Neural cell (in vitro differentiated cells): ENCODE data around the gene COPS9. TPM values are rescaled to one million over a fixed set of nuclear protein-coding genes. Genes with fewer than 3 reads are reported as not detected.

Experiments used
- H2AFZ ChIP-seq: fragments of 200-600, 300-800 bp; sonication (generic), shearing (Covaris generic); 2 replicates; pipeline ENCODE4 v1.6.0; 2014; ENCODE audit warnings: low read depth, mild to moderate bottlenecking, antibody characterized with exemption, low read length, moderate library complexity
- H3F3A ChIP-seq: fragments of 200-600 bp; shearing (Covaris generic); 2 replicates; pipeline ENCODE4 v1.6.1; 2016; ENCODE audit warnings: mild to moderate bottlenecking, moderate library complexity, mixed read lengths, antibody characterized with exemption, low read length; ENCODE audit not compliant: insufficient read depth, poor library complexity, severe bottlenecking
- H3K27ac ChIP-seq: fragments of 200-600, 300-800 bp; sonication (generic), shearing (Covaris generic); 2 replicates; pipeline ENCODE4 v1.5.1; 2014; ENCODE audit warnings: mild to moderate bottlenecking, low read length, moderate library complexity
- H3K27me3 ChIP-seq: fragments of 300-800, 200-600 bp; sonication (generic), shearing (Covaris generic); 2 replicates; pipeline ENCODE4 v1.6.0; 2014; ENCODE audit warnings: mild to moderate bottlenecking, low read depth, low read length, moderate library complexity; ENCODE audit not compliant: insufficient read depth
- H3K36me3 ChIP-seq: fragments of 300-800, 200-600 bp; sonication (generic), shearing (Covaris generic); 2 replicates; pipeline ENCODE4 v1.5.1; 2014; ENCODE audit warnings: mild to moderate bottlenecking, antibody characterized with exemption, low read length, moderate library complexity; ENCODE audit not compliant: insufficient read depth
- H3K4me2 ChIP-seq: fragments of 300-800, 200-600 bp; sonication (generic), shearing (Covaris generic); 2 replicates; pipeline ENCODE4 v1.6.0; 2014; ENCODE audit warnings: mild to moderate bottlenecking, low read length
- H3K4me3 ChIP-seq: fragments of 300-800, 200-600 bp; sonication (generic), shearing (Covaris generic); 2 replicates; pipeline ENCODE4 v1.5.1; 2014; ENCODE audit warnings: mild to moderate bottlenecking, low read length, moderate library complexity
- H3K79me2 ChIP-seq: fragments of 200-600 bp; shearing (Covaris generic); replicated peaks from 2 replicates; pipeline ENCODE4 v1.6.0; 2014; ENCODE audit warnings: mild to moderate bottlenecking, low read length, moderate library complexity; ENCODE audit not compliant: insufficient read depth
- H3K9ac ChIP-seq: fragments of 300-800, 200-600 bp; sonication (generic), shearing (Covaris generic); 2 replicates; pipeline ENCODE4 v1.6.1; 2016; ENCODE audit warnings: mild to moderate bottlenecking, low read length, mixed read lengths
- H3K9me2 ChIP-seq: fragments of 200-600 bp; shearing (Covaris generic); 2 replicates; pipeline ENCODE4 v1.6.1; 2016; ENCODE audit warnings: mild to moderate bottlenecking, low read length, mixed read lengths; ENCODE audit not compliant: insufficient read depth
- H3K9me3 ChIP-seq: fragments of 200-600, 300-800 bp; sonication (generic), shearing (Covaris generic); 2 replicates; pipeline ENCODE4 v1.6.1; 2016; ENCODE audit warnings: mild to moderate bottlenecking, mixed run types, low read length, moderate library complexity, mixed read lengths
- H4K20me1 ChIP-seq: fragments of 200-600 bp; shearing (Covaris generic); 2 replicates; pipeline ENCODE4 v1.6.1; 2016; ENCODE audit warnings: mild to moderate bottlenecking, mixed run types; ENCODE audit not compliant: insufficient read depth
- EP300 ChIP-seq: fragments of 450-650 bp; conservative IDR thresholded peaks from 2 replicates; pipeline ENCODE4 v1.6.1; 2014; ENCODE audit warnings: antibody characterized with exemption, mild to moderate bottlenecking, moderate library complexity; ENCODE audit not compliant: poor library complexity, severe bottlenecking
- EZH2 ChIP-seq: fragments of 200-600, 300-800 bp; shearing (Covaris generic), sonication (generic); IDR thresholded peaks from 2 replicates; pipeline ENCODE4 v1.6.1; 2014; ENCODE audit warnings: antibody characterized with exemption, low read length, borderline replicate concordance, mild to moderate bottlenecking; ENCODE audit not compliant: insufficient read depth, poor library complexity, severe bottlenecking
- MXI1 ChIP-seq: fragments of 450-650 bp; conservative IDR thresholded peaks from 2 replicates; pipeline ENCODE4 v1.6.1; 2014; ENCODE audit warnings: antibody characterized with exemption, mild to moderate bottlenecking; ENCODE audit not compliant: poor library complexity, severe bottlenecking
- POLR2AphosphoS5 ChIP-seq: IDR thresholded peaks from 2 replicates; pipeline ENCODE4 v1.6.1; 2012
- RAD21 ChIP-seq: fragments of 450-650 bp; conservative IDR thresholded peaks from 2 replicates; pipeline ENCODE4 v1.6.1; 2014; ENCODE audit warnings: antibody characterized with exemption, mild to moderate bottlenecking, moderate library complexity
- SMC3 ChIP-seq: fragments of 450-650 bp; conservative IDR thresholded peaks from 2 replicates; pipeline ENCODE4 v1.6.1; 2014; ENCODE audit warnings: antibody characterized with exemption, mild to moderate bottlenecking, moderate library complexity; ENCODE audit not compliant: poor library complexity
- TAF1 ChIP-seq: IDR thresholded peaks from 2 replicates; pipeline ENCODE4 v1.6.1; 2012; ENCODE audit warnings: low read depth
- polyA plus RNA-seq: library from polyadenylated mRNA; depleted of rRNA; stranded (reverse); fragments of >200 nt; gene quantifications from 2 replicates; pipeline ENCODE4 v1.2.3, GENCODE V29; 2014
- TF ChIP-seq, protein P1 (sequence below): IDR thresholded peaks from 2 replicates; pipeline ENCODE4 v1.6.1; 2012; ENCODE audit warnings: borderline replicate concordance
- TF ChIP-seq, protein P2 (sequence below): fragments of 450-650 bp; IDR thresholded peaks from 2 replicates; pipeline ENCODE4 v1.5.1; 2014; ENCODE audit warnings: antibody characterized with exemption, mild to moderate bottlenecking, moderate library complexity; ENCODE audit not compliant: poor library complexity, severe bottlenecking

Gene COPS9
- polyA plus RNA-seq, 1 donor from 2014 or later: 359 TPM

- H3K27me3 ChIP-seq: no peaks in the 10 kb centered on the region
- no peaks in the 10 kb centered on the region for H4K20me1 ChIP-seq
- H3K4me2 ChIP-seq: no peak overlapping the region
- H3K4me3 ChIP-seq: no peak overlapping the region
- H3K9me2 ChIP-seq: no peaks in the 10 kb centered on the region
- H3K9ac ChIP-seq: no peak overlapping the region
- no peaks in the 10 kb centered on the region for H3K36me3 ChIP-seq
- TF ChIP-seq SMC3: no peak
- no peak for TF ChIP-seq EZH2
- TF ChIP-seq, protein P1, sequence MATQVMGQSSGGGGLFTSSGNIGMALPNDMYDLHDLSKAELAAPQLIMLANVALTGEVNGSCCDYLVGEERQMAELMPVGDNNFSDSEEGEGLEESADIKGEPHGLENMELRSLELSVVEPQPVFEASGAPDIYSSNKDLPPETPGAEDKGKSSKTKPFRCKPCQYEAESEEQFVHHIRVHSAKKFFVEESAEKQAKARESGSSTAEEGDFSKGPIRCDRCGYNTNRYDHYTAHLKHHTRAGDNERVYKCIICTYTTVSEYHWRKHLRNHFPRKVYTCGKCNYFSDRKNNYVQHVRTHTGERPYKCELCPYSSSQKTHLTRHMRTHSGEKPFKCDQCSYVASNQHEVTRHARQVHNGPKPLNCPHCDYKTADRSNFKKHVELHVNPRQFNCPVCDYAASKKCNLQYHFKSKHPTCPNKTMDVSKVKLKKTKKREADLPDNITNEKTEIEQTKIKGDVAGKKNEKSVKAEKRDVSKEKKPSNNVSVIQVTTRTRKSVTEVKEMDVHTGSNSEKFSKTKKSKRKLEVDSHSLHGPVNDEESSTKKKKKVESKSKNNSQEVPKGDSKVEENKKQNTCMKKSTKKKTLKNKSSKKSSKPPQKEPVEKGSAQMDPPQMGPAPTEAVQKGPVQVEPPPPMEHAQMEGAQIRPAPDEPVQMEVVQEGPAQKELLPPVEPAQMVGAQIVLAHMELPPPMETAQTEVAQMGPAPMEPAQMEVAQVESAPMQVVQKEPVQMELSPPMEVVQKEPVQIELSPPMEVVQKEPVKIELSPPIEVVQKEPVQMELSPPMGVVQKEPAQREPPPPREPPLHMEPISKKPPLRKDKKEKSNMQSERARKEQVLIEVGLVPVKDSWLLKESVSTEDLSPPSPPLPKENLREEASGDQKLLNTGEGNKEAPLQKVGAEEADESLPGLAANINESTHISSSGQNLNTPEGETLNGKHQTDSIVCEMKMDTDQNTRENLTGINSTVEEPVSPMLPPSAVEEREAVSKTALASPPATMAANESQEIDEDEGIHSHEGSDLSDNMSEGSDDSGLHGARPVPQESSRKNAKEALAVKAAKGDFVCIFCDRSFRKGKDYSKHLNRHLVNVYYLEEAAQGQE: no peak
- no peak for TF ChIP-seq POLR2AphosphoS5
- no peak for TF ChIP-seq TAF1
- no peak for TF ChIP-seq EP300
- TF ChIP-seq RAD21: no peak
- TF ChIP-seq MXI1: no peak
- TF ChIP-seq, protein P2, sequence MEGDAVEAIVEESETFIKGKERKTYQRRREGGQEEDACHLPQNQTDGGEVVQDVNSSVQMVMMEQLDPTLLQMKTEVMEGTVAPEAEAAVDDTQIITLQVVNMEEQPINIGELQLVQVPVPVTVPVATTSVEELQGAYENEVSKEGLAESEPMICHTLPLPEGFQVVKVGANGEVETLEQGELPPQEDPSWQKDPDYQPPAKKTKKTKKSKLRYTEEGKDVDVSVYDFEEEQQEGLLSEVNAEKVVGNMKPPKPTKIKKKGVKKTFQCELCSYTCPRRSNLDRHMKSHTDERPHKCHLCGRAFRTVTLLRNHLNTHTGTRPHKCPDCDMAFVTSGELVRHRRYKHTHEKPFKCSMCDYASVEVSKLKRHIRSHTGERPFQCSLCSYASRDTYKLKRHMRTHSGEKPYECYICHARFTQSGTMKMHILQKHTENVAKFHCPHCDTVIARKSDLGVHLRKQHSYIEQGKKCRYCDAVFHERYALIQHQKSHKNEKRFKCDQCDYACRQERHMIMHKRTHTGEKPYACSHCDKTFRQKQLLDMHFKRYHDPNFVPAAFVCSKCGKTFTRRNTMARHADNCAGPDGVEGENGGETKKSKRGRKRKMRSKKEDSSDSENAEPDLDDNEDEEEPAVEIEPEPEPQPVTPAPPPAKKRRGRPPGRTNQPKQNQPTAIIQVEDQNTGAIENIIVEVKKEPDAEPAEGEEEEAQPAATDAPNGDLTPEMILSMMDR: no peak
- H2AFZ ChIP-seq: no peak overlapping the region
- no peaks in the 10 kb centered on the region for H3K79me2 ChIP-seq
- H3K9me3 ChIP-seq: peaks cover 4% of the 10 kb centered on the region
- no peak overlapping the region for H3K27ac ChIP-seq
- H3F3A ChIP-seq: no peaks in the 10 kb centered on the region
These were observed 47.9 kb upstream of the COPS9 start for GRCh38 chr2:240183875-240184590.

- Histone ChIP-seq H3K9ac (no peak overlapping the region), H3K36me3 (no peaks in the 10 kb centered on the region), H3K9me3 (peaks cover 1% of the 10 kb centered on the region), H2AFZ (no peak overlapping the region), H3K9me2 (no peaks in the 10 kb centered on the region), H3K4me2 (no peak overlapping the region), H3K27ac (no peak overlapping the region), H3K4me3 (no peak overlapping the region), H3K79me2 (no peaks in the 10 kb centered on the region), H3K27me3 (no peaks in the 10 kb centered on the region), H3F3A (no peaks in the 10 kb centered on the region), H4K20me1 (no peaks in the 10 kb centered on the region)
- TF ChIP-seq, protein P1: no peak
- no peak for TF ChIP-seq RAD21
- no peak for TF ChIP-seq SMC3
- TF ChIP-seq EP300: no peak
- TF ChIP-seq, protein P2: no peak
- TF ChIP-seq TAF1: no peak
- no peak for TF ChIP-seq MXI1
- no peak for TF ChIP-seq EZH2
- TF ChIP-seq POLR2AphosphoS5: no peak
These were observed 47.1 kb upstream of the COPS9 start for GRCh38 chr2:240183006-240183874.
